ENCODE measurements around the gene CD79A.

CD79A gene

GRCh38 chr19:41917676-41918075 lies 40.6 kb downstream of the CD79A start:
- DNase-seq = no peak

- no peak for DNase-seq
Observed at GRCh38 chr19:41918095-41918494, 41.0 kb downstream of the CD79A start.

- DNase-seq = no peak
Observed at GRCh38 chr19:41918653-41919244, 41.7 kb downstream of the CD79A start.

- DNase-seq = no peak
Observed at GRCh38 chr19:41919948-41920712, 43.1 kb downstream of the CD79A start.

- DNase-seq = no peak
Observed at GRCh38 chr19:41920882-41921576, 44.0 kb downstream of the CD79A start.

GRCh38 chr19:41921577-41922576 lies 44.8 kb downstream of the CD79A start:
- no peak for DNase-seq

- no peak for DNase-seq
Observed at GRCh38 chr19:41922585-41922984, 45.5 kb downstream of the CD79A start.

GRCh38 chr19:41923045-41923788 lies 46.1 kb downstream of the CD79A start:
- DNase-seq = no peak

GRCh38 chr19:41924151-41925145 lies 47.4 kb downstream of the CD79A start:
- DNase-seq = no peak

GRCh38 chr19:41925208-41926003 lies 48.3 kb downstream of the CD79A start:
- DNase-seq = no peak

GRCh38 chr19:41926028-41926762 lies 49.1 kb downstream of the CD79A start:
- DNase-seq = no peak

- no peak for DNase-seq
Observed at GRCh38 chr19:41926763-41927496, 49.9 kb downstream of the CD79A start.

- no peak for DNase-seq
Observed at GRCh38 chr19:41927497-41928192, 50.6 kb downstream of the CD79A start.

- DNase-seq = no peak
Observed at GRCh38 chr19:41928221-41928683, 51.2 kb downstream of the CD79A start, which contains the start of gene ERFL. Gene ERFL (minus strand): TSS chr19:41928449. CDS start chr19:41912919, 15,530 bp downstream.

- DNase-seq = no peak
Observed at GRCh38 chr19:41928754-41929535, 51.9 kb downstream of the CD79A start.

Measured in amygdala (tissue), 56 donors.